ENCODE data around the gene SLC26A11. TPM values are rescaled to one million over a fixed set of nuclear protein-coding genes. Genes with fewer than 3 reads are reported as not detected.
"Not testable (repeated sequence)": the region's sequence is repeated elsewhere in the genome, so short reads cannot be mapped to it uniquely, and the experiment has no call there.

SLC26A11 gene
- total and polyA plus RNA-seq, 2 experiments from 2014 or later = 11.4 to 13.9 TPM

GRCh38 chr17:80274331-80274730, 54.1 kb downstream of the SLC26A11 start:
- H3K27ac ChIP-seq = no peak overlapping the region
- WGBS, 2 experiments (ENCODE audit: low coverage in 1 of 2, low lambda C conversion rate in 2 of 2, missing lambda C conversion rate in 2 of 2) = 79 to 83% methylated on average over 9 of the region's 9 CpGs
- in situ Hi-C loops (cut with MboI) = no loop called here
- no peaks in the 10 kb centered on the region for H3K9me2 ChIP-seq (ENCODE audit: insufficient read depth)
- H2AFZ ChIP-seq = no peak overlapping the region
- DNase-seq = no peak
- H4K20me1 ChIP-seq (ENCODE audit: insufficient read depth) = no peaks in the 10 kb centered on the region
- no peaks in the 10 kb centered on the region; the same call in 1 of the 2 replicates for H3F3A ChIP-seq (ENCODE audit: insufficient read depth)
- no peak for TF ChIP-seq EZH2phosphoT487 (IDR thresholded peaks at IDR 0.05; ENCODE audit: insufficient read depth, low read depth)
- H3K9ac ChIP-seq = no peak overlapping the region
- H3K36me3 ChIP-seq (ENCODE audit: low read depth) = peaks cover 3% of the 10 kb centered on the region; the same call in 1 of the 2 replicates
- no peaks in the 10 kb centered on the region for H3K9me3 ChIP-seq (ENCODE audit: low read depth)
- no peak overlapping the region for H3K4me3 ChIP-seq
- no peaks in the 10 kb centered on the region for H3K27me3 ChIP-seq (replicated peaks; ENCODE audit: insufficient read depth)
- H3K4me1 ChIP-seq (ENCODE audit: insufficient read depth) = peaks cover 5% of the 10 kb centered on the region; the same call in 1 of the 2 replicates
- no peak overlapping the region for H3K4me2 ChIP-seq (ENCODE audit: unreplicated experiment)
- no peaks in the 10 kb centered on the region; the same call in 1 of the 2 replicates for H3K79me2 ChIP-seq (ENCODE audit: insufficient read depth)

- 74 to 82% methylated on average over 3 to 4 of the region's 4 CpGs for WGBS, 2 experiments (ENCODE audit: low coverage in 1 of 2, low lambda C conversion rate in 2 of 2, missing lambda C conversion rate in 2 of 2)
- no peaks in the 10 kb centered on the region for H3F3A ChIP-seq (ENCODE audit: insufficient read depth)
- TF ChIP-seq EZH2 (IDR thresholded peaks at IDR 0.05; ENCODE audit: insufficient read depth, poor library complexity, severe bottlenecking) = no peak
- TF ChIP-seq EZH2phosphoT487 (IDR thresholded peaks at IDR 0.05; ENCODE audit: insufficient read depth, low read depth) = no peak
- no peak overlapping the region for H3K27ac ChIP-seq
- H3K9me2 ChIP-seq (ENCODE audit: insufficient read depth) = no peaks in the 10 kb centered on the region
- no peak overlapping the region for H3K4me3 ChIP-seq
- no peak overlapping the region for H3K9ac ChIP-seq
- no peaks in the 10 kb centered on the region for H4K20me1 ChIP-seq (ENCODE audit: insufficient read depth)
- no peak for DNase-seq
- no peaks in the 10 kb centered on the region for H3K27me3 ChIP-seq (replicated peaks; ENCODE audit: insufficient read depth)
- in situ Hi-C loops (cut with MboI) = no loop called here
- no peaks in the 10 kb centered on the region; the same call in 1 of the 2 replicates for H3K79me2 ChIP-seq (ENCODE audit: insufficient read depth)
- no peaks in the 10 kb centered on the region; the same call in 1 of the 2 replicates for H3K36me3 ChIP-seq (ENCODE audit: low read depth)
- H3K4me2 ChIP-seq (ENCODE audit: unreplicated experiment) = no peak overlapping the region
- no peak overlapping the region for H2AFZ ChIP-seq
- peaks cover 9% of the 10 kb centered on the region; the same call in 1 of the 2 replicates for H3K4me1 ChIP-seq (ENCODE audit: insufficient read depth)
- no peaks in the 10 kb centered on the region for H3K9me3 ChIP-seq (ENCODE audit: low read depth)
These were observed 54.7 kb downstream of the SLC26A11 start for GRCh38 chr17:80274871-80275449.

- peak; percentile 50 for DNase-seq
- WGBS, 2 experiments (ENCODE audit: low coverage in 1 of 2, low lambda C conversion rate in 2 of 2, missing lambda C conversion rate in 2 of 2) = 93 to 97% methylated on average over 8 of the region's 8 CpGs
- H3K9ac ChIP-seq; H3K4me3 ChIP-seq; H3K9me3 ChIP-seq (ENCODE audit: low read depth); H3F3A ChIP-seq (ENCODE audit: insufficient read depth); H3K79me2 ChIP-seq (ENCODE audit: insufficient read depth); H3K36me3 ChIP-seq (ENCODE audit: low read depth); H3K9me2 ChIP-seq (ENCODE audit: insufficient read depth); H3K27me3 ChIP-seq (replicated peaks; ENCODE audit: insufficient read depth); in situ Hi-C loops (cut with MboI); H4K20me1 ChIP-seq (ENCODE audit: insufficient read depth); H2AFZ ChIP-seq; H3K4me2 ChIP-seq (ENCODE audit: unreplicated experiment); H3K27ac ChIP-seq: not testable (repeated sequence)
- H3K4me1 ChIP-seq (ENCODE audit: insufficient read depth) = peaks cover 16% of the 10 kb centered on the region; the same call in 1 of the 2 replicates
These were observed 55.6 kb downstream of the SLC26A11 start for GRCh38 chr17:80275857-80276256.

GRCh38 chr17:80277751-80278671, 57.8 kb downstream of the SLC26A11 start:
- Histone ChIP-seq H3K27me3 (replicated peaks; ENCODE audit: insufficient read depth) (no peaks in the 10 kb centered on the region), H3K4me1 (ENCODE audit: insufficient read depth) (peaks cover 16% of the 10 kb centered on the region; the same call in 1 of the 2 replicates), H3K79me2 (ENCODE audit: insufficient read depth) (peaks cover 13% of the 10 kb centered on the region; the same call in 1 of the 2 replicates), H3K4me2 (ENCODE audit: unreplicated experiment) (no peak overlapping the region), H3F3A (ENCODE audit: insufficient read depth) (peaks cover 7% of the 10 kb centered on the region; the same call in 1 of the 2 replicates), H3K27ac (no peak overlapping the region), H3K9me2 (ENCODE audit: insufficient read depth) (no peaks in the 10 kb centered on the region), H3K4me3 (no peak overlapping the region), H3K9me3 (ENCODE audit: low read depth) (no peaks in the 10 kb centered on the region), H3K9ac (no peak overlapping the region), H3K36me3 (ENCODE audit: low read depth) (no peaks in the 10 kb centered on the region; the same call in 1 of the 2 replicates), H4K20me1 (ENCODE audit: insufficient read depth) (no peaks in the 10 kb centered on the region), H2AFZ (no peak overlapping the region)
- TF ChIP-seq EZH2phosphoT487 (IDR thresholded peaks at IDR 0.05; ENCODE audit: insufficient read depth, low read depth) = no peak
- no peak for TF ChIP-seq EZH2 (IDR thresholded peaks at IDR 0.05; ENCODE audit: insufficient read depth, poor library complexity, severe bottlenecking)
- DNase-seq = no peak
- 88 to 91% methylated on average over 30 to 34 of the region's 34 CpGs for WGBS, 2 experiments (ENCODE audit: low coverage in 1 of 2, low lambda C conversion rate in 2 of 2, missing lambda C conversion rate in 2 of 2)
- in situ Hi-C loops (cut with MboI) = no loop called here
